Activated CD4-positive, alpha-beta T cell treated with anti-CD3 and anti-CD28 coated beads, Interleukin-2, Interleukin-4, amounts not matched to agents 100 ng/mL and 50 ng/mL, durations not matched to agents 16 hours and 8 hours (primary cell): ENCODE data around the gene SPATS2L.

Experiments used
- DNase-seq: peaks from one replicate; pipeline ENCODE4 v3.0.0-alpha.2; 2020; ENCODE audit warnings: low spot score

The SPATS2L gene

DNA sequence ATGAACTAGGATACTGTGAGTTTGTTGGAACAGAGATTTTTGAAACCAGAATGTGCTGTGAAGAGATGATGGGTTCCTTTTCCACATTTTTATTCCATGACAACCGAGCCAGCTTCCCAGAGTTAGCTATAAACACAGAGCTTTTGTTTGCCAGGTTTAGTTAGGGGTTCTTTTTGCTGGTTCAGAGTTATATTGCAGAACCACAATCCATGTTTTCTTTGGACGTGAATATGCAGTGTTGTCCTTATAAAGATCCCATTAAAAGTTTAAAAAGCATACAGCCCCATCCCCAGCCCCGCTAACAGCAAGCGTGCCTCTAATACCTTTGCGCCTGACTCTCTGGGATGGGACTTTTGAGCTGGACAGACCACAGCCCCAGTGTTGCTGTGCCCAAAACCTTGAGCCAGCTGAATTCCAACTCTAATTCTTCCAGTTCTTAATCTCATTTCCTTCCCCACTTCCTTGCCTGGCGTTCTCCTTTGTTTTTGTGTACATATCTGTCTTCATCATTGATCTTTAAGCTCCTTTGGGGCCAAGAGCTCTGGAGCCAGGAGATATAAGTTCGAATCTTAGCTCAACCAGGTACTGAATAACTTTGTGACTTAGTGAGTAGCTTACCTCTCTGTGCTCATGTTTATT lies 72.3 kb downstream of the SPATS2L start:
- DNase-seq, result no peak

GRCh38 chr2:200379481-200380090 lies 73.1 kb downstream of the SPATS2L start:
- no peak for DNase-seq

- no peak for DNase-seq
Observed at GRCh38 chr2:200380091-200380561, 73.6 kb downstream of the SPATS2L start.

GRCh38 chr2:200380833-200381542 lies 74.5 kb downstream of the SPATS2L start:
- no peak for DNase-seq

DNA sequence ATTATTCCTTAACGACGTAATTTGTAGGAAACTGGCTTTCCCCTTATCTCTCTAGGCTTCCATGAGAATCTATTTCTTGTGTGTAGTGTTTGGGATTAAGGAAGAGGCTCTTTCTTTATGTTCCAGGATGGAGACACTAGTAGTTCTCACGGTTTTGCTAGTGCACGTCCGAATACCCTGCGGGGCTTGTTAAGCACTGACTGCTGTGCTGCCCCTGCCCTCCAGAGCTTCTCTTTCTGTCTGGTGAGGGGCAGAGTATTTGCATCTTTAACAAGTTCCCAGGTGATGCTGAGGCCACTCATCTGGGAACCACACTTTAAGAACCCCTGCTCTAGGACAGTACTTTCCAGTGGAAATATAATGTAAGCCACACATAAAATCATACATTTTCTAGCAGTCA lies 76.4 kb downstream of the SPATS2L start:
- DNase-seq, result no peak

DNA sequence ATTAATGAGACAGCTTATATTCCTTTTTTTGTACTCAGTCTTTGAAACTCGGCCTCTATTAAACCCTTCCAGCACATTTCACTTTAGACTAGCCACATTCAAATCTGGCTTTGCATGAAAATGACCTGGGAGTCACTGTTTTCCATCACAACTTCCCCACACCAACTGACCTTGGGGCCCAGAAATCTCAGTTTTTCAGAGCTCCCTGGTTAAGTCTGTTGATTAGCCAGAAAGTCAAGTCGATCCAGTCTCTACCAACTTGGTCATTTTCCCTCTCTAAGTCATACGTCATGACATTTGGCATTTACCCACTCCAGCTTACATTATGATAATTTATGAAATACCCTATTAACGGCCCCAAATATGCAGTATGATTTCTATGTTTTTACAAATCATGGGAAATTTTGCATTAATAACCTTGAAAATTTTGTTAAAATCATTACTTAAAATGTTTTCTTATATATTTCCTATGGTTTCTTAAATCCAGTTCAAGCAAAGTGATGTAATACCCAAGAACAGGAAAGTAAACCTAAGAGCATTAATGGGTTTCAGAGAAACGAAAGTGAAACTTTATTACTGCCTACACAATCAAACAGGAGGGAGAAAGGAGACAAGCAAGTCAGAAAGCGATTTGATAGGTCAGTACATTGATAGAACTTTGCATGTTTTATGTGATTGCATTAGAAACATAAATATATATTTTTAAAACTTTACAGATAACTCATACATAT lies 77.1 kb downstream of the SPATS2L start:
- peak; percentile 47 for DNase-seq

DNA sequence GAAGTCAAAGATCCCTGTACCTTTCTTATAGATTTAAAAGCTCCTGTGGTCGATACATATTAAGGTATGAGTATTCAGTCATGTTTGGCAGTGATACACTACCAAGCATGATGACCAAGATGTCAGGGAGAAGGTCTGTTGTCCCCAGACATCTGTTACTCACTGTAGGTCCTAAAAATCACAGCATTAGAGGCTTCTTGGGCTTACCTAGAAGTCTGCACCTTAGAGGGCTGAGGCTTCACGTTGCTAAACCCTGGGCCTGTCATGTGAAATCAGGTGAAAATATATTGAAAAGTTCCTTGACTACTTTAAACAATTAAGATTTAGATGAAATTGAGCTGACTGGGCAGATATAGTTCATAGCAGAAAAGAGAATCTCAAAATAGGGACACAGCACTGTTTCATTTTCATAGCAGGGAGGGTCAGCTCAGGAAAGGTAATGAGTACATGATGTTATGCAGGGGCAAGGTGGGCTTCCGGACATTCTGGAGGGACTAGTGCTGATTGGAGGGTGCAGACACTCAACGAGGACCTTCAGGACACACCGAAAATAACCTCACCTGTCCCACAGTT lies 78.7 kb downstream of the SPATS2L start:
- no peak for DNase-seq

DNA sequence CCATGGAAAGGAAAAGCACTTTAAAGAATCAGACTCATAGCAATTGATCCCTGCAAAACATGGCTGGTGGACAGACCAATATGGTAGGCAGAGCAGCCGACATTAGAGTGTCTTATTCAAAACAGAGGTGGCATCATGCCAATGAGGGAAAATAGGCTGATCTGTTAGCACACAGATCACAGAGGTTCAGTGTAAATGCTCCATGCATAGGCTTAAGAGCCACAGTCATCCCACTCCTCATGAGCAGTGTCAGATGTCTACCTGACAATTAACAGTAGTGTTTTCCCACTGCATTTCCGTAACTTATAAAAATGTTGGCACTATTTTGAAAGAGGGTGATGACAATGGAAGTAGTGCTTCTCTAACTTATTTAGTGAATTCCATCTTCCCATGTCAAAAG lies 86.7 kb downstream of the SPATS2L start:
- no peak for DNase-seq

GRCh38 chr2:200394045-200394444 lies 87.6 kb downstream of the SPATS2L start:
- no peak for DNase-seq

DNA sequence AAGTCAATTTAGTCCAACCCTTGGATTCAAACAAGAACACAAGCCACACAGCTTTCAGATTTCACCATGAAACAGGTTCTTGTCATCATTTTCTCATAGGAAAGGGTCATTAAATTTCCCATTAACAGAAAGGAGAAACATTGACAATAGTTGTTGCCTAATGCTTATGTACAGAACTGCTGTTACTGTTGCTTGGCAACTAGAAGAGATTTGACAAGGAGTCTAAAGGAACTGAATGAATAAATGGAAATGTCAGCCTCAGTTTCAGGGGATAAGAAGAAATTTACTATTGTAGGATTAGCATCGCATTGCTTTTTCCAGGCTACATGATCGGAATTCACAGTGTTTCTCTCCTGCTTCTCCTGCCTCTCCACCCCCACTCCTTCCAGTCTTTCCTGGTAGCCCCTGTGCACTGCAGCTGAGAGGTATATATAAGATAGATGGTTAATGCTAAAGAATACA lies 90.3 kb downstream of the SPATS2L start:
- no peak for DNase-seq

GRCh38 chr2:200397785-200398184 lies 91.3 kb downstream of the SPATS2L start:
- no peak for DNase-seq

- DNase-seq, result peak; percentile 15
Observed at GRCh38 chr2:200399046-200399445, 92.6 kb downstream of the SPATS2L start.

- DNase-seq, result no peak
Observed at GRCh38 chr2:200399636-200400035, 93.1 kb downstream of the SPATS2L start.

DNA sequence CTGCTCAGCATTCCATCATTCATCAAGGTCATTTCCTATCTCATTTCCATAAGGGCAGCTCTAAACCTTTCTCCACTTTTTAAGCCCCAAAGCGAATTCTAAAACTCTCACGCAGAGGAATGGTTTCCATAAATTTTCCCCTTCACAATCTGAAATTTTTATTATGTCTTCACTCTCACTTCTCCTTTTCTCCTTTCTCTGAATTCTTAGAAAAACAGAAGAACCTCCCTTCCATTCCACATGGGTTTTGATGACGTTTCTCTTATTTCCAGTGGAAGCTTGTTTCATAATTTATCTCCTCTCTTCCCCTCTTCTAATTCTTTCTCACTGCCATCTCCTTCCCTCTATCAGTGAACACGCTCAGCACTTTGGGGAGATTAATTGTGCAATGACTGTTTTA lies 97.3 kb downstream of the SPATS2L start:
- no peak for DNase-seq

GRCh38 chr2:200404615-200405014 lies 98.1 kb downstream of the SPATS2L start:
- no peak for DNase-seq

DNA sequence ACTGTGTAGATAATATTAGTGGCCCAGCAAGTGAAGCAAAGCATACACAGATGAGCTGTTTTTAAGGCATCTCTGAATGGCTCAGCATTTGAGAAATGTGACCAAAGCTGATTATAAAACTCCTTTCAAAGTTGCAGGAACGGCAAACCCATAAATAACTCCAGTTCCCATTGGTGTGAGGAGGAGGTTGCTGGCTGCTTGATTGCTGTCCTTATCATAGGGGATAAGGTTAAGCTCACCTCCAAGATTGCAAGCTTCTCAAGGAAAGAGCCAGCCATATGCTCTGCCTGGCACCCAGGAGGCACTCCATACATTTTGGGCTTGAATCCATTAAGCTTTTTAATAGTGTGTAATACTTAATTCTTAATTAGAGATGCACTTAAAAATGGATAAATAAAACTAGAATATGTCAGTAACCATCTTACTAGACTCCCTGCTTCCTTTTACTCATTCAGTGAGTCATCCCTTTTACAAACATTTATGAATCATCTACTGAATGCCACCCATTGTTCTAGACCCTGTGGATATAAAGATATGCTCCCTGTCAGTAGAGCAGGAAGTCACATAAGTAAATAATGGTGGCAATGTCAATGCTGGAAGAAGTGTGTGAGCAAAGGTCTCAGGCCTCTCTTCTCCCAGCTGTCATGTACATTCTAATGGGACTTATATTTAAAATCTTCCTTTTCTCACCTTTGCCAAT lies 99.3 kb downstream of the SPATS2L start:
- peak; percentile 69 for DNase-seq

DNA sequence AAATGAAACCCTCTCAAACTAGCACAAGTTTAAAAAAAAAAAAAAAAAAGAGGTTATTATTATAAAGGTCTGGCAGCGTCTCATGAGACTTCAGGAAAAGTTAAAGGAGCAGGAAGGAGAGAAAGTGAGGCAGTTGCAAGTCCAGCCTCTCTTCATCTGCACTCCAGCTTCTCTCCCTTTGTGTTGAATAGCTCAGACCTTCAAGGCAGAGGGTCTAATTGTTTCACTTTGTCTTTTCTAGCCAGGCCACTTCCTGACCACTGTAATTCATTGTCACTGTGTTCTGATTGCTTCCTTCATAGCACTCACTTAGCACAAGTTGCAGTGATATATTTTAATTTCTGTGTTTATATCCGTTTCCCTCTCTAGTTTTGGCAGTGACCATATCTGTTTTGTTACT lies 99.9 kb downstream of the SPATS2L start:
- DNase-seq, result no peak

GRCh38 chr2:200408428-200409316 lies 102.2 kb downstream of the SPATS2L start:
- peak; percentile 11 for DNase-seq

GRCh38 chr2:200411831-200412230 lies 105.3 kb downstream of the SPATS2L start:
- no peak for DNase-seq

DNA sequence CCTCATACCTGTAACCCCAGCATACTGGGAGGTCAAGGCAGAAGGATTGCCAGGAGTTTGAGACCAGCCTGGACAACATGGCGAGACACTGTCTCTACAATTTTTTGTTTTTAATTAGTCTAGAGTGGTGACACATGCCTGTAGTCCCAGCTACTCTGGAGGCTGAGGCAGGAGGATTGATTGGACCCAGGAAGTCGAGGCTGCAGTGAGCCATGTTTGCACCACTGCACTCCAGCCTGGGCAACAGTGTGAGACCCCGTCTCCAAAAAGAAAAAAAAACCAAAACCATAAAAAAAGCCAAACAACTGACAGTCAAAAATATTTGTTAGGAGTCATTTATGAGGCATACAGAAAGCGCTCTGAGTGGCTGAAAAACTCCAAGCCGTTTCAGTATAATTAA lies 107.9 kb downstream of the SPATS2L start:
- no peak for DNase-seq

DNA sequence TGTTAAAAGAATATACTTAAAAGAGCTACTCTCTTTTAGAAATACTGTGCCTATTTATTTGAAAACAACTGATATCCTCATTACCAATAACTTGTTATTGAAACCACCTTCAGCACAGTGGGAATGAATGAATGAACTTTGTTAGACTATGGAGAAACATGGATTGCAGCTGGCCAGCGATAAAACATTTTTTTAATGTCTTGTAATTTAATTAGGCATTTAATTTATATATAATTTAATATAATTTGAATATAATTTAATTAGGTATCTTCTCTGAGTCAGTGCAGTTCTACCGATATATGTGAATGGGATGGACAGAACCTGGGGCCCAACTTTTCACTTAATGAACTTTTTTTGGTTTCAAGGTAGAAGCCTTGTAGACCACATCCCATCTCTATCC lies 109.0 kb downstream of the SPATS2L start:
- no peak for DNase-seq
